A172 (cell line): ENCODE results near the gene NEDD8. TPM values are rescaled to one million over a fixed set of nuclear protein-coding genes. Genes with fewer than 3 reads are reported as not detected.
"Not testable (repeated sequence)": the region's sequence is repeated elsewhere in the genome, so short reads cannot be mapped to it uniquely, and the experiment has no call there.

Experiments
- DNase-seq: peaks from one replicate; pipeline ENCODE4 v3.0.0-alpha.2; 2015; ENCODE audit warnings: low spot score
- total RNA-seq: library from RNA; depleted of rRNA; stranded (reverse); fragments of >200 nt; shearing (Covaris generic); gene quantifications from 2 replicates; pipeline ENCODE4 v1.2.3, GENCODE V29; 2014

The NEDD8 gene
- total RNA-seq, 1 experiment from 2014 or later: 286 TPM

DNA sequence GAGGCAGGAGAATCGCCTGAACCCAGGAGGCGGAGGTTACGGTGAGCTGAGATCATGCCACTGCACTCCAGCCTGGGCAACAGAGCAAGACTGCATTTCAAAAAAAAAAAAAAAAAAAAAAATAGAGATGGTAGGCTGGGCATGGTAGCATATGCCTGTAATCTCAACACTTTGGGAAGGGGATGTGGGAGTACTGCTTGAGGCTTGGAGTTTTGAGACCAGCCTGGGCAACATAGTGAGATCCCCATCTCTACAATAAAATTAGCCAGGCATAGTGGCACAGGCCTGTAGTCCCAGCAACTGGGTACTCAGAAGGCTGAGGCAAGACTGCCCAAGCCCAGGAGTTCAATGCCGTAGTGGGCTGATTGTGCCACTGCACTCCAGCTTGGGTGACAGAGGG, 9.2 kb downstream of the NEDD8 start:
- not testable (repeated sequence) for DNase-seq

DNA sequence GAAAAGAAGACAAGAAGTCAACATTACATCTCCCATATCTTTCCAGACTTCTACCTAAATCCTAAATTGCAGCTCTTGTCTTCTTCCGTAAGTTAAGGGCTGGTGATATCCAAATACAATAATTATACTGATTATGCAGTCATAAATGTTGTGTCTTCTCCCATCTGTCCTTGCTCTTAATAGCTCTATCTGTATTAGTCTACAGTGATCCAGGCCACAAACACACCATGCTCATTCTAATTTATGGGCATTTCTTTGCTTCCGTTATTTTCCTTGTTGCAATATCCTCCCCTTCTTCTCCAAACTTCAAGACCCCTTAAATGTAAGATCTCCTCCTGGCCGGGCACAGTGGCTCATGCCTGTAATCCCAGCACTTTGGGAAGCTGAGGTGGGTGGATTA, 12.6 kb downstream of the NEDD8 start:
- DNase-seq: no peak

DNA sequence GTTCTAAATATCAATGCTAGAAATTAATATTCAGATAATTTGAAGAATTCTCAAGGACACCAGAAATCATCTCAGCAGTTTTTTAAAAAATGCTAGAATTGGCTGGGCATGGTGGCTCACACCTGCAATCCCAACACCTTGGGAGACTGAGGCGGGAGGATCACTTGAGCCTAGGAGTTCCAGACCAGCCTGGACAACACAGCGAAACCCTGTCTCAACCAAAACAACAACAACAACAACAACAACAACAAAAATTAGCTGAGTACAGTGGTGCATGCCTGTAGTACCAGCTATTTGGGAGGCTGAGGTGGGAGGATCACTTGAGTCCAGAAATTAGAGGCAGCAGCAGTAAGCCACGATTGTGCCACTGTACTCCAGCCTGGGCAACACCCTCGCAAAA, 13.1 kb downstream of the NEDD8 start:
- no peak for DNase-seq

DNA sequence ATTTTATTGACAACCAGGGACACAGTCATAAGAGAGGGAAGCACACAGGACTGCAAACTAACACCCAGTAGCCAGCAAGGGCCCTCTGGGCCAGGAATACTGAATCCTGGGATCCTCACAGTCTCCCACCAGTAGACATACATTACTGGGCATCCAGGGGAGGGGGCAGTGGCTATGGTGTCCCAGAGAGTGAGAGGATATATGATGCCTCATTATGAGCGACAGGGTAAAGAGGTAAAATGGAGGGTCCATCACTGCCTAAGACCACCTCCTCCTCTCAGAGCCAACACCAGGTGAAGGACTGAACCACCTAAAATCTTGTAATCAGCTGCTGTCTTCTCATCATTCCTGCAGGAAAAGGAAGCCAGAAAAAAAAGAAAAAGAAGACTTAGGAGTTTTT, 15.3 kb downstream of the NEDD8 start:
- DNase-seq: not testable (repeated sequence)

DNA sequence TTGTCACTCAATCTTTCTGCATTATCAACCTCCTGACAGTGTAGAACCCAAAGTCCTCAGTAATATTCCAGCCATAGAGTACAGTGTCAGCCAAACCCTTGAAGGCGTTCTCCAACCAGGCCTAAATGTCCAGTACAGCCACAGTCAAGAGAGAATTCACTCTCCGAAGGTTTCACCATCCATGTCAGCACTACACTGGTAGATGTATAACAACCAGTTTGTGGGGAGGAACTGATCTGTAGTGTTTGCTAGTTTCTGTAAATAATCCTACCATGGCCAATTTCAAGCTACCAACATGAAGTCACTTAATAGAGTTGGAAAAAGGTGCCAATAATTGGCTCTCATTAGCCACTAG, 15.8 kb downstream of the NEDD8 start:
- no peak for DNase-seq

DNA sequence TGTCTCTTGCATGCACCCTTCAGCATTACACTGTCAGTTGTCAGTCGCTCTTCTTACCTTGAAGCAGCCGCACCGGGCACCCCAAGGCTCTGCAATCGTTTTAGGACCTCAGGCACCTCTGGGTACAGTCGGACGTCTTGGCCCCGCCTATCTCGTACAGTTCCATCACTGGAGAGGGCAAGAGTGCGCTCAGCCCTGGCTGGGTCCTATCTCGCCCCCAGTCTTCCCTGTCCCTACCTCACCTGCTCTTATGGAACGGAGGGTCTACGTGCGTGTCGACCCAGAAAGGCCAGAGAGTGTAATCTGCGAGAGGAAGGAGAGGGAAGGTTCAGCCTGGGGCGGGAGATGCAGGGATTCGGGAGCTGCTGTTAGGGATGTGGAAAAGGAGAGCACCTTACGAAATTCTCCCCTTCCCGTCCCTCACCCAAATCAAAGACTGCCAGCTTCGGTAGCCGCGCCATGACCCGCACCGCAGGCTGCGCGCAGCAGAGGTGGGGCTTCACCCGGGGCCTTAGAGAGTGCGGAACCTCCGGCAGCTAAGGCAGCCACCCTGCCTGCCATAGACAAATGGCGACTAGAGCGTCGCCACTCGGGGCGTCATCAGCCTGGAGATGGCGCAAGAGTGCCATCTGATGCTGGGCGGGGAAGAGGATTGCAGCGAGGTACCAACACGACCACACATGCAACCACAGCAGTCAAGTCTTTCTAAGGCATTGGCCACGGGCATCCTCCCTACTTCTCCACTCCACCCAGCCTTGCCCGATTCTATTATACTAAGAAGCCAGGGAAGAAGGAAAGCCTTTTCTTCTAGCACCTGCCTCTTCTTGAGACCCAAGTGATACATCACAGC, 16.4 kb downstream of the NEDD8 start, which contains the start of gene MDP1:
Gene MDP1, minus strand, starts transcription at position 572 of the 850 bp plus-strand sequence. Its CDS starts 111 bp downstream, at position 461.
- peak; percentile 74 for DNase-seq

DNA sequence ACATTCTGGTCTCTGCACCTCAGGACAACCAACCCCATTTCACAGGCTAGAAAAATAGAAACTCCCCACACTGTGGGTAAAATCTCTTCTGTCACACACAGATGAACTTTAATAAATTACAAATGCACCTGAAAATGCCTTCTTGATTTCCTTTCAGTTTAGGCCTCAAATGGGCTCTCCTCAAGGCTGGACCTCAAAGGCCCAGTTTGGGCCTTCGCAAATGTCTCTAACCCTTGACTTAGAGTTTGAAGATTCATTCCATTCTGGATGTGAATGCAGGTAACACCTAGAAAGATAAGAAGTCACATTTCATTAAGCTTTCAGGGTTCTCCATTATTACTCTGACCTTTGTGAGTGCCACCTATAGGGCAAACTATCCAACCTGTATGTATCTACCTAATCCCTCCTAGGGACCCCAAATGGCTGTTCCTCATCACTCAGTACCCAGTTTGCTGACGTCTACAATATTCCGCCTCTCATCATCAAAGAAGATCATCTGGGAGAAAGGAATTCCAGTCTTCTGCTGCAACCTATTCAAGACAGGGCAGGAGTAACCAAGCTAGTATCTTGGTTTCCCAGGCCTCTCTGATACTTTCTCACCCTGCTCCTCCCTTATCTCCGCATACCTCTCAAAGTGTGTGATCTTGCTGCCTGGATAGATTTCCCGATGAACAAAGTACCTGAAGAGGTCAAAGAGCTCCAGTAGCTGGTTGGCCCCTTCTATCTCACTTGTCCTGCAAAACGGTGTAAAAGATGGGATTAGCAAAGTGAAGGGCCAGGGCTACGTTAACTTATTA, 18.1 kb downstream of the NEDD8 start:
- no peak for DNase-seq

DNA sequence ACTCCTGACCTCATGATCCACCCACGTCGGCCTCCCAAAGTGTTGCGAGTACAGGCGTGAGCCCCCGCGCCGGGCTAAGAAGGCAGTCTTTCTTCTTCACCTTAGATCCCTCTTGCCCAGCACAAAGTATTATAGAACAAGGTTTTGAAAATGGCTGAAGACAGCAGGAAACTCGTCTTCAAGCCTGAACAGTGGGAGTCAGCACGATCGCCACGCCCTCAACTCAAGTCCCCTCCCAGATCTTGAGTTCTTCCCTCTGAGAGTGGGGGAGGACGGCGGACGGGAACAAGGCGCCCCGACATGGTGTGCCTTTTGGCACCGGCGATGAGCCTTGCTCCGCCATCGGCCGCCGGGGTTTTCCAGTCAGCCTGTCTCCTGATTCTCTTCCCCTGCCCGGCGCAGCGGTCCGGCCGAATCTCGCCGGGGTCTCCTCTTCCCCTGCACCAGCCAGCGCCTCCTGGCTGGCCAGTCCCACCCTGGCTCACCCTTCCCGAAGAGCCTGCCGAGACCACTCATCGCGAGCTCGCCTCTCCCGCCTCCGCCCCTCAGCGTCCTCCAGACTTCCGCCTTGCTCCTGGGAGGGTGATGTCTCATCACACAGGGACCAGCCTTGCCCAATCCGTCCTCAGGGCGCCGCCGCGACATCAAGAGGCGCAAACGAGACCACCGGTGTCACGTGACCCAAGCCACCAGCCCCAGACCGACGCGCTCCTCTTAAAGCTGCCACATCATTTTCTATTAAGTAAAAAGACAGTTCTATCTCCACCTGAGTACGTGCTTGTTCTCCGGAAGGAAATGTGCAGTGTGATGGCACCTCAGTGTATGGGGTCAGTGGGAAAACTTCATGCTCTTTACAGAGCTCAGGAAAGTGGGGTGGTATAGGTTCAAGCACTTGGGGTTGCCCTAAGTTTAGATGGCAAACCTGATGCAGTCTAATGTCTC, 19.0 kb downstream of the NEDD8 start, which contains the start of gene CHMP4A:
Gene CHMP4A, minus strand, starts transcription at position 565 of the 942 bp plus-strand sequence. Its CDS starts 49 bp downstream, at position 516.
- DNase-seq: peak; percentile 91

DNA sequence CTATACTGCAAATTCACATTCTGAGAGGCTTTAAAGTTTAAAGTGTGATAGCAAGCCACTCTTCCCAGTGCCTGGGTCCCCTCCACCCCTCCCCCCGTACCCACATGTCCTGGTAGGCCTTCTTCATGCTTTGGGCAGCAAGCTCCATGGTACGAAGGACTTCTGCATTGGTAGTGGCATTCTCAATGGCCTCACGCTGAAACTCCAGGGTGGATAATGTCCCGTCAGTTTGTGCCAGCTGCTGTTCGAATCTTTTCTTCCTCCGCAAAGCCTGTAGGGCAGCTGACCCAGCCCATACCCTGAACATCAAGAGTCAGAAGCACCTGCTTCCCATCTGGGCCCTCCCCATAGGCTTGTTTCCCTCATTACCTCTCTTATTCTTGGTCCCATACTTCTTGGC, 20.9 kb downstream of the NEDD8 start:
- DNase-seq: no peak

DNA sequence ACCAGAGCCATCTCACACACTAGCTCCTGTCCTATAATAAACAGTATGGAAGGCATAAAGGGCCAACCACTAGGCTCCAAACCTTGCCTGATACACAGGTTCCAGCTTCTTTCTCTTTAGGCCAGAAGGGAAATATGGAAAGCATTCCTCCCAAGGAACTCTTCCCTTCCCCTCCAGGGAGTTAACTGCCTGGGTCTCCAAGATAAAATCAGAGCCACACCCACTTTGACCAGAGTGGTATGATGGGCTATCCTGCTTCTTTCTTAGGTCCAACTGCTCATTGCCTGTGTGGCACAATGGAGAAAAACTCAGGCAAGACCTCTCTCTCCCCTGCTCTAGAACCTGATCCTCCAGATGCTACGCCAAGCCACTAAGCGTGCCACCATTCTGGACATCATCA, 24.5 kb downstream of the NEDD8 start:
- no peak for DNase-seq

DNA sequence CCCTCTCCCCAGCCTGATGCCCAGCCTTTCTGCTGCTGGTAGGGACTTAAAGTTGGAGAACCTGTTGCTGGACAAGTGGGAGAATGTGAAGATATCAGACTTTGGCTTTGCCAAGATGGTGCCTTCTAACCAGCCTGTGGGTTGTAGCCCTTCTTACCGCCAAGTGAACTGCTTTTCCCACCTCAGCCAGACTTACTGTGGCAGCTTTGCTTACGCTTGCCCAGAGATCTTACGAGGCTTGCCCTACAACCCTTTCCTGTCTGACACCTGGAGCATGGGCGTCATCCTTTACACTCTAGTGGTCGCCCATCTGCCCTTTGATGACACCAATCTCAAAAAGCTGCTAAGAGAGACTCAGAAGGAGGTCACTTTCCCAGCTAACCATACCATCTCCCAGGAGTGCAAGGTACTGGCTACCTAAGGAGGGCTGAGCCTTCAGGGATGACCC, 25.0 kb downstream of the NEDD8 start:
- no peak for DNase-seq

DNA sequence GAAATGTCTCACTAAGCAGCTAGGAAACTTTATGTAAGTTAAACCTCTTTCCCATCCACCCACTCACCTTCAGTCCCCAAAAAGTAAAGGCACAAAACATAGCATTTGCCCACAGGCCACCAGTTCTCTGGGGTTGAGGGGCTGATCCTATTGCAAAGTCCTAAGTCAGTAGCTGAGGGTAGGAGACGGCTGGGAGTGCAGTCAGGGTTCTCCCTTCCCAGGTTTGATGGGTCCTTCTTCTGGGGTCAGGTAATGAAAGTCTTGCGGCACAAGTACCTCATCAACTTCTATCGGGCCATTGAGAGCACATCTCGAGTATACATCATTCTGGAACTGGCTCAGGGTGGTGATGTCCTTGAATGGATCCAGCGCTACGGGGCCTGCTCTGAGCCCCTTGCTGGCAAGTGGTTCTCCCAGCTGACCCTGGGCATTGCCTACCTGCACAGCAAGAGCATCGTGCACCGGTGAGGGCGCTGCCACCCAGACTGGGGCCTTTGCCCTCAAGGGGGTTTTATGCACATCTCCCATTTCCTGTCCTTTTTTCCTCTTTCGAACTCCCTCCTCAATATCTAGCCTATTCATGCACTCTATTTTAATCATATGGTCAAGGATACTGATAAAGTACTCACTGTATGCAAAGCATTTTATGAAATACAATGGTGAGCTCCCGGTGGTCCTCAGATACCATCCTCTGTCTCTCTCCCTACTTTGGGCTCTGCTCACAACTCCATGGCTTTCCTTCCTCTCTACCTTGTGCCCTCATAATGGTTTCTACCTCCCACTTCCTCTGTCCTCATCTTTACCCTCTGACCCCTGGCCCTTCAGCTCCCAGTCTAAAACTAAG, 25.7 kb downstream of the NEDD8 start:
- DNase-seq: no peak

DNA sequence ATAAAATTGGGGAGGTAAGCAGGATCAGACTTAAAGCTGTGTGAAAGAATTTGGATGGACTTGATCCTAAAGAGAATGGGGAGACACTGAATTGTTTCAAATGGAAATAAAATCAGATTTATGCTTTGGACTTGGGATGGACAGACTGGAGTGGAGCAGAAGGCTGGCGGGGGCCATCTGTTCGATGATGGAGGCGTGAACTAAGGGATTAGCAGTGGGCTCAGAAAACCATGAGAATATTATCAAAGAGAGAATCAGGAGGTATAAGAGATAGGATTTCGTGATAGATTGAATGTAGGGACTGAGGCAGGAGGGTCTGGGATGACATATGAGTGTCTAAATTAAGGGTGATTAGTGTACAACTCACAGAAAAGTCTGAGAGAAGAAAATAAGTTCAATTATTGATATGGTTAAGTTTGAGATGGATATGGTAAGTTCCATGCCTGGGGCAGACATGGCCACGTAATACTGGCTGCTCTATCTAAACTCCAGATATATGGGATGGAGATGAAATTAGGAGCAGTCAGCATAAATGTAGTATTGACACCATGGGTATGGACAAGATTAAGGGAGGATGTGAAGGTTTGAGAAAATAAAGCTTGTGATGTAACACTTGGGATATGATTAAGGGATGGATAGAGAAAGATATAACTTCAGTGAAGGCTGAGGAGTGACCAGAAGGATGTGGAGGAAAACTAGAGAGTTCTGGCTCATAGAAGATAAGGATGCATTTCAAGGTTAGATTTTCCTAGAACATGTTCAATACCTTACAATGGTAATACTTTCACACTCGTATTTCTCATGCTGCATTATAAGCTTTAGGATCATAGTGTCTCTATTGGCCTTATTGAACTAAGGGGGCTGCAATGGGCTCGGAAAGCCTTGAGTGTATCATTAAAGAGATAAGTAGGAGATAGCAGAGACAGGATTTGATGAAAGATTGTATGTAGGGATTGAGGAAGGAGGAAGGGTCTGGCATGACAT, 27.7 kb downstream of the NEDD8 start:
- no peak for DNase-seq

DNA sequence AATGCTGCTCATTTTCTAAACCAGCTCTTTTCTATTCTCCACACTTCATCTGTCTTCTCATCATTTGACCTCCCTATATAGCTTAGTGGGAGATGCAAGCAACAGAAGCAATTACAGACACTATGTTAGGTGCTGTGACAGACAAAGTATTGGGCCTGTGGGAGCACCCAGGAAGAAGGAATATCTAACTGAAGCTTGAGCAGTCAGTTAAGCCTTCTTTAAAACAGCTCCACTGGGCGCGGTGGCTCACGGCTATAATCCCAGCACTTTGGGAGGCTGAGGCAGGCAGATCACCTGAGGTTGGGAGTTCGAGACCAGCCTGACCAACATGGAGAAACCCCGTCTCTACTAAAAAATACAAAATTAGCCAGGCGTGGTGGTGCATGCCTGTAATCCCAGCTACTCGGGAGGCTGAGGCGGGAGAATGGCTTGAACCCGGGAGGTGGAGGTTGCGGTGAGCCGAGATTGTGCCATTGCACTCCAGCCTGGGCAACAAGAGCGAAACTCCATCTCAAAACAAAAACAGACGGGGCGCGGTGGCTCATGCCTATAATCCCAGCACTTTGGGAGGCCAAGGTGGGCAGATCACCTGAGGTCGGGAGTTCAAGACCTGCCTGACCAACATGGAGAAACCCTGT, 28.8 kb downstream of the NEDD8 start:
- DNase-seq: not testable (repeated sequence)

DNA sequence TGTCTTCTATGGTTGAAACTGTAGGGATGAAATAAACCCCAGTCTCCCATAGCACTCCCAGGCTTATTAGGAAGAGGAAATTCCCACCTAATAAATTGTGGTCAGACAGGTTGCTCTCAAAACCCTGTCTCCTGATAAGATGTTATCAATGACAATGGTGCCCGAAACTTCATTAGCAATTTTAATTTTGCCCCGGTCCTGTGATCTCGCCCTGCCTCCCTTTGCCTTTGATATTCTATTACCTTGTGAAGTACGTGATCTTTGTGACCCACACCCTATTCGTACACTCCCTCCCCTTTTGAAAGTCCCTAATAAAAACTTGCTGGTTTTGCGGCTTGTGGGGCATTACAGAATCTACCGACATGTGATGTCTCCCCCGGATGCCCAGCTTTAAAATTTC, 29.6 kb downstream of the NEDD8 start:
- not testable (repeated sequence) for DNase-seq

DNA sequence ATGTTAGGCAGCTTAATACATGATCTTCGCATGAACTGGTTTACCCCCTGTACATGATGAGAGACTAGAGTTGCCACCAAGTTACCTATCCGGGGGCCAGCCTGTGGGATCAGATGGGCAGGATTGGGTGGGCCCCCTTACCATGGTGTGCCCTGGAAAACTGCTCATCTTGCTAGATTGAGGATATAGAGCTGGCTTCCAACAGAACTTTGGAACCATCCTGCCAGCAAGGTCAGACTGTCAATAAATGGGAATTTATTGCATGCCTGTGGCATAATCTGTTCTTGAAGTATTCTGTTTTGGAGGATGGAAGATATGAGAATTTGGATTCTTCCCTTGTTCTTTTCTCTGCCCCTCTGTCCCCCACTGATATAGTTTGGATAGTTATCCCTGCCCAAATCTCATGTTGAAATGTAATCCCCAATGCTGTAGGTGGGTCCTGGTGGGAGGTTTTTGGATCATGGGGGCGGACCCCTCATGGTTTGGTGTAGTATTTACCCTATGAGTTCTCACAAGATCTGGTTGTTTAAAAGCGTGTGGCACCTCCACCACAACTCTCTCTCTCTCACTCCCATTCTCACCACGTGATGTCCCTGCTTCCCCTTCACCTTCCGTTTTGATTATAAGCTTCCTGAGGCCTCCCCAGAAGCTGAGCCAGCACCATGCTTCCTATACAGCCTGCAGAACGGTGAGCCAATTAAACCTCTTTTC, 33.2 kb downstream of the NEDD8 start:
- no peak for DNase-seq

DNA sequence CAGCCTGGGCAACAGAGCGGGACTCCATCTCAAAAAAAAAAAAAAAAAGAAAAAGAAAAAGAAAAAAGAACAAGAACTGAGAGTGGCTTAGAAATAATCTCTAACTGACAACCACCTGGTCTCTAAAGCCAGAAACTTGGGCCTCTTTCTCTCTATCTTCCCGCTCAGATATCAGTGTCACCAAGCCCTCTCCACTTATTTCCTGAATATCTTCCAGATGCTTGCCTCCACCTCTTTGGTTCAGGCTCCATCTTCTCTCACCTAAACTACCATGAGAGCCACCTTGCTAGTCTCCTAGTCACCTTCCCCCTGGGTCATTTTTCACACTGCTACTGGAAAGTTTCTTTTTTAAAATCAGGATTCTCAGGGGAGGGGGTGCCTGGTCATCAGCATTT, 35.1 kb downstream of the NEDD8 start:
- no peak for DNase-seq
